ENCODE results near the gene PTDSS2.

GRCh38 chr11:454043-454442 is 4.0 kb downstream of the PTDSS2 start:
- TF ChIP-seq RBFOX2 (IDR thresholded peaks at IDR 0.05; ENCODE audit: low read depth, low read length): no peak
- TF ChIP-seq SP1 (CRISPR knock-in tag; IDR thresholded peaks at IDR 0.05): no peak
- no peak for TF ChIP-seq SREBF2 (CRISPR knock-in tag; IDR thresholded peaks at IDR 0.05)
- TF ChIP-seq, protein P1, sequence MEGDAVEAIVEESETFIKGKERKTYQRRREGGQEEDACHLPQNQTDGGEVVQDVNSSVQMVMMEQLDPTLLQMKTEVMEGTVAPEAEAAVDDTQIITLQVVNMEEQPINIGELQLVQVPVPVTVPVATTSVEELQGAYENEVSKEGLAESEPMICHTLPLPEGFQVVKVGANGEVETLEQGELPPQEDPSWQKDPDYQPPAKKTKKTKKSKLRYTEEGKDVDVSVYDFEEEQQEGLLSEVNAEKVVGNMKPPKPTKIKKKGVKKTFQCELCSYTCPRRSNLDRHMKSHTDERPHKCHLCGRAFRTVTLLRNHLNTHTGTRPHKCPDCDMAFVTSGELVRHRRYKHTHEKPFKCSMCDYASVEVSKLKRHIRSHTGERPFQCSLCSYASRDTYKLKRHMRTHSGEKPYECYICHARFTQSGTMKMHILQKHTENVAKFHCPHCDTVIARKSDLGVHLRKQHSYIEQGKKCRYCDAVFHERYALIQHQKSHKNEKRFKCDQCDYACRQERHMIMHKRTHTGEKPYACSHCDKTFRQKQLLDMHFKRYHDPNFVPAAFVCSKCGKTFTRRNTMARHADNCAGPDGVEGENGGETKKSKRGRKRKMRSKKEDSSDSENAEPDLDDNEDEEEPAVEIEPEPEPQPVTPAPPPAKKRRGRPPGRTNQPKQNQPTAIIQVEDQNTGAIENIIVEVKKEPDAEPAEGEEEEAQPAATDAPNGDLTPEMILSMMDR (IDR thresholded peaks at IDR 0.05 in 2 of 3, conservative IDR thresholded peaks at IDR 0.05 in 1 of 3; ENCODE audit: insufficient read depth in 2 of 3, low read depth in 1 of 3, low read length in 3 of 3): no peak
- no peak for TF ChIP-seq ZFP36 (IDR thresholded peaks at IDR 0.05; ENCODE audit: low read depth, low read length, partially characterized antibody)
- TF ChIP-seq, protein P2, sequence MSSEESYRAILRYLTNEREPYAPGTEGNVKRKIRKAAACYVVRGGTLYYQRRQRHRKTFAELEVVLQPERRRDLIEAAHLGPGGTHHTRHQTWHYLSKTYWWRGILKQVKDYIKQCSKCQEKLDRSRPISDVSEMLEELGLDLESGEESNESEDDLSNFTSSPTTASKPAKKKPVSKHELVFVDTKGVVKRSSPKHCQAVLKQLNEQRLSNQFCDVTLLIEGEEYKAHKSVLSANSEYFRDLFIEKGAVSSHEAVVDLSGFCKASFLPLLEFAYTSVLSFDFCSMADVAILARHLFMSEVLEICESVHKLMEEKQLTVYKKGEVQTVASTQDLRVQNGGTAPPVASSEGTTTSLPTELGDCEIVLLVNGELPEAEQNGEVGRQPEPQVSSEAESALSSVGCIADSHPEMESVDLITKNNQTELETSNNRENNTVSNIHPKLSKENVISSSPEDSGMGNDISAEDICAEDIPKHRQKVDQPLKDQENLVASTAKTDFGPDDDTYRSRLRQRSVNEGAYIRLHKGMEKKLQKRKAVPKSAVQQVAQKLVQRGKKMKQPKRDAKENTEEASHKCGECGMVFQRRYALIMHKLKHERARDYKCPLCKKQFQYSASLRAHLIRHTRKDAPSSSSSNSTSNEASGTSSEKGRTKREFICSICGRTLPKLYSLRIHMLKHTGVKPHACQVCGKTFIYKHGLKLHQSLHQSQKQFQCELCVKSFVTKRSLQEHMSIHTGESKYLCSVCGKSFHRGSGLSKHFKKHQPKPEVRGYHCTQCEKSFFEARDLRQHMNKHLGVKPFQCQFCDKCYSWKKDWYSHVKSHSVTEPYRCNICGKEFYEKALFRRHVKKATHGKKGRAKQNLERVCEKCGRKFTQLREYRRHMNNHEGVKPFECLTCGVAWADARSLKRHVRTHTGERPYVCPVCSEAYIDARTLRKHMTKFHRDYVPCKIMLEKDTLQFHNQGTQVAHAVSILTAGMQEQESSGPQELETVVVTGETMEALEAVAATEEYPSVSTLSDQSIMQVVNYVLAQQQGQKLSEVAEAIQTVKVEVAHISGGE (CRISPR knock-in tag; IDR thresholded peaks at IDR 0.05): no peak
- TF ChIP-seq EP300 (IDR thresholded peaks at IDR 0.05; ENCODE audit: low read length): no peak
- no peak for TF ChIP-seq XRCC5 (IDR thresholded peaks at IDR 0.05; ENCODE audit: low read depth, low read length)
